ENCODE measurements around the gene KCNN3.

The KCNN3 gene

DNA sequence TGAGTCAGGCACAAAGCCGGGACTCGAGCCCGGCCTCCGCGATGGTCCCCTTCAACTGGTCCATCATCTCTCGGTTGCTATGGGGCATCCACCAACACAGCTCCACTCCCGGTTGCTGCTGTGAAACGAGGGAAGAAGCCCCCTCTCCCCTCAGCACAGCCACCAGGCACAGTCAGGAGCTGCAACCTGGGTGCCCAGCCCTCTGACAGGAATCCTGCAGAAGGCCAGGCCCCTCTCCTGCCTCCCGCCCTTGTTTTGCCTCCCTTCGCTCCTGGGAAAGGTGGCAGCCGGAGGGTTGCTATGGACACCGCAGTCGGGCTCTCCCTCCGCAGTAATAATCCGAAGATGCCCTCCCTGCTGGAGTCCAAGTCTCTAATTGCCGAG is 8.9 kb upstream of the KCNN3 start:
- DNase-seq, result no peak

GRCh38 chr1:154878371-154879037 is 8.4 kb upstream of the KCNN3 start:
- peak in 5 of 6 experiments; percentile 41 to 71 (median 63) for DNase-seq

GRCh38 chr1:154877370-154877974 is 7.4 kb upstream of the KCNN3 start:
- no peak for DNase-seq

DNA sequence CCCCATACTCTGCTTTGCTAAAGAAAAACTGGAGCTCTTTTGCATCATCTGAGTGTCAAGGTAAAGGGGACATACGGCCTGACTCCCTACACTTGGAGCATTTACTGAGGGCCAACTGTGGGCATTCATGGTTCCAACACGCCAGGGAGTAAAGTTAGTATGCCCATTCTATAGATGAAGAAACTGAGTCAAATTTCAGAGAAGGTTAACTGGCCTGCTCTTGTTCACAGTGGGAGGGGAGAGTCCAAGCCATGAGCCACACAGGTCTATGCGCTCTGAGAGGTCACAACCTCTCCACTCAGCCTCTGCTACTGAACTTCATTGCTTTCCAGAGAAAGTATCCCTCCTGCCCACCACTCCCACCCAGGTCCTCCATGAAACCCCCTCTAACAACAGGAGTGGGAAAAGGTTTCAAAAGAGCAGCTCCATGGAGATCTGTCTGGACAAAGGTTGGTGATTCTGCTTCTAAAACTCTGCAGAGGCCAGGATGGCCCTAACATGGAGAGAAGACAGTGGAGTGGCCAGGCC is 6.8 kb upstream of the KCNN3 start:
- DNase-seq, result no peak

DNA sequence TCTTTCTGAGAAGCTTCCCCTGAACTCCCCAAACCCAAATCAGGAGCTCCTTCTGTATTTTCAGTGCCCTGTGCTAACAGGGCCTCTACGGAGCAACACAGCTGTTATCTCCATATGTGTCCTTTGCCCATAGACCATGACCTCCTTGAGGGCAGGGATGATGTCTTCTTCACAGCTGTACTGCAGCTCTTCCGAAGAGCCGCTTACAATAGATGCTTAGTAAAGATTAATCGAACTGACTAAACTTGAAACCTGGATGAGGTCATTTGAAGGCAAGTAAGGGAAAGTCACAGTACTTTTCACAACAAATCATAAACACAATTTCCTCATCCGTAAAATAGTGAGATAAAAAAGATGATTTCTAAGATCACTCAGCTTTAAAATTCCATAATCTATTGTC is 4.4 kb upstream of the KCNN3 start:
- DNase-seq, result no peak

GRCh38 chr1:154873321-154873950 is 3.4 kb upstream of the KCNN3 start:
- no peak for DNase-seq

DNA sequence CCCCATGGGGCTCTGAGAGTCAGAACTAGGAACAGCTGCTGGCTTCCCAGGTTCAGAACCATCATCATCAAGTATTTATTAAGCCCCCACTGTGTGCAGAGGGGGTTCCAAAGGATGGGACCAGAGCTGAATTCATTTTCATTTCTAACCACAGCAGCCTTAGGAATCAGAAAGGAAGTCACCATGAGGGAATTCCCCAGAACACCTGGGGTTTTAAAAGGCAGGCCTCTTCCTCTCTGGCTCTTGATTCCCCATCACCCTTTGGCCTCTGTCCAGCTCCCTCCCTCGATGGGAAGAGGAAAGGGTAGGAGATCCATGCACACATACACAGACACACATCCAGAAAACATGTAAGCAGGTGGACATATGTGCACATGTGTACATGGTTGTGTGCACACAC is 1.3 kb upstream of the KCNN3 start:
- DNase-seq, result no peak

DNA sequence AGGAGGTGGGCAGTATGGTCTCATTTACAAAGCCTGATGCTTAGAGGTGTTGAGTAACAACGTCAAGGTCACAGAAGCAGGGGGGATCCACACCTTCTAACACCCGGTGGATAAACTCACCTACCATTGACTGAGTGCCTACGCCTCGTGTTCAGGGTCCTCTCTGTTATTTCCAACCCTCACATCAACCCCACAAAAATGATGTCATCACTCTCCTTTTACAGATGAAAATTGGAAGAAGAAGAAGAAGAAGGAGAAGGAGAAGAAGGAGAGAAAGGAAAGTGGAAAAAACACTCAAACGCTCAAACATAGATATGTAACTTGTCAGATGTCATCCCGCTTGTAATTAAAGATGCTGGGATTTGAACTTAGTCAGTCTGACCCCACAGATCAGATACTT is 653 bp upstream of the KCNN3 start:
- no peak for DNase-seq

DNA sequence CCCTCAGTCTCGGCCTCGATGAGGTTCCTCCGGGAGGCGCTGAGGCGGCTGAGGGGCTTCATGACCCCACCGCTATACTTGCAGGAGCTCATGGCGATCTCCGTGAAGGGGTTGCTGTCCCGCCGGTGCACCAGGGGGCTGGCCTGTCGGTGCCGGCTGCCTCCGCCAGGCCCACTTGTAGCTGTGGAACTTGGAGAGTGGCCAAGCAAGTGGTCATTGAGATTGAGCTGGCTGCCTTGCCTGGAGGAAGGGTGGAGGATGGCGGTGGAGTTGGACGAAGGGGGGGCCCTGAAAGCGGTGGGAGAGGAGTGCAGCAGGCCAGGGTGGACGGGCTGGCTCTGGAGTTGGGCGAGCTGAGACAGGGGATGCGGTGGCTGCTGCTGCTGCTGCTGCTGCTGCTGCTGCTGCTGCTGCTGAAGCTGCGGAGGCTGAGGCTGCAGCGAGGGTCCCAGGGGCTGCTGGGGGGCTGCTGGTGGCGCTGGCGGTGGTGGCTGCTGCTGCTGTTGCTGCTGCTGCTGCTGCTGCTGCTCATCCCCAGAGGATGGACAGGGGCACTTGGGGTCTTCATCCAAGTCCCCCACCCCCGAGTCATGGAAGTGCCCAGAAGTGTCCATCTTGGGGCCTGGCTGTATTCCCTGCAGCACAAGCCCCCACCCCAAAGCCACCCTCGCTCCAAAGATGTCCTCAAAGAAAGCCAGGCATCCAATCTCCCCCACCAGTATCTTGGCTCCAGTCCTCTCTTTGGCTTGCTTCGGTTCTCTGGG is 548 bp downstream of the KCNN3 start:
- DNase-seq, result no peak

GRCh38 chr1:154867841-154868605 is 2.1 kb downstream of the KCNN3 start:
- DNase-seq, result no peak

DNA sequence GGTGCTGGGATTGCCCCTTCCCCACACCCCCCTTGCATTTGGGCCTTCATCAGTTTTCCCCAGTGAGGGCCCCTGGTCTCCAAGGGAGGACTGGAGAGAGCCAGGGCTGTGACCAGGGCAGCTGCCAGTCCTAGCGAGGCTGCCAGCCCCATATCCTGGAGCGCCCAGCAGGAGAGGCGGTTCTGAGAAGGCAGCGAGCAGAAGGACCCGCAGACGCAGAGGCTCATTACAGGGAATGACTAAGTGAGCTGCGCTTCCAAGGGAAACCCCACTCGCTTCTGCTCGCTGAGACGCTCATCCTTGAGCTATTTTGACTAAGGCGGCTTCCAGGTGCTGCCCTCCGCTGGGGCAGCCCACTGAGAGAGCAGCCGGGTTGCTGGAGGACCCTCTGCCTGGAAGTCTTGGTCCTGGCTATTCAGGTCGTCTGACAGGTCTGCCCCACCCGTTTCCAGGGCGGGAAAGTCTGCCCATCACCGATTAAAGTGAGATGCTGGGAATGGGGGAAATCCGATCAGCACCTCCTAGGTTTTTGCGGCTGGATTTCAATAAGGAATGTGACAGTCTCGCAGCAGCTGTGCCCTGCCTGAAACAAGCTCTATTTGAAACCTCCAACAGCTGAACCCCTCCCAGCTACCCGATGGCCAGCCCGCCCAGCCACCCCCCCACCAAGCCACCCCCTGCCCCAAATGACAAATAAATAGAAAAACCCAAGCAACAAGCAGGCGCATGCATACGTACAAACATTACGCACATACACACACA is 2.8 kb downstream of the KCNN3 start:
- no peak for DNase-seq

DNA sequence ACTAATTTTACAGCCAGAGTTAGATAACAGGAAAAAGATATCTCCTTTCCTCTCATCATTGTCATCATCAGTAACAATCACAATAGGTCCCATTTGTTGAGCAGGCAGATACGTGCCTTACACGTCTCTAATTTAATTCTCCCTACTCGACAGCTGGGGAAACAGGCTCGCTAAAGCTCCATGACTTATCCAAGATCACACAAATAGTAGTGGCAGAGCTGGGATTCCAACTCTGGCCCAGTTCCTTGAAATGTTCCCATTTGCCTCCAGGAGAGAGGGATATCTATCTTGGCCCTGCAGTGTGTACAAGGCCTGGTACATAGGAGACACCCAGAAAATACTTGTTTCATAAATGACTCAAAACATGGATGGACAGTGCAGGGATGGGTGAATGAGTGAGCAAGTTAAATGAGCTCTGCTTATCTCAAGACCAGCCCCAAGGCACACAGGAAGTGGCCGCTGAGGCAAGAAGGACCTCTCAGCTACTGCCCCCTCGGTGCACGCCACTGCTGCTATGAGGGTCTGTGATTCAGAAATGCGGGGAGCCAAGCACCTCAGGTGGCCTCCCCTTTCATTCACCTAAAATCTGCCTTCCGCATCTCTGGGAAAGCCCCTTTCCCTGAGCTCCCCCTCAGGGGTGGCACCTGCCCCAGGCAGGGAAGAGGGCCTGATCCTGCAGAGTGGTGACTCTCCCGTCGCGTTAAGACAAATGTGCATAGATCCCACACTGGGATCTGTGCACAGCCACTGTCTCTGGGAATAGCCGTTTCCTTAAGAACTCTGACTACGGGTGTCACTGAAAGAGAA is 3.6 kb downstream of the KCNN3 start:
- no peak for DNase-seq

DNA sequence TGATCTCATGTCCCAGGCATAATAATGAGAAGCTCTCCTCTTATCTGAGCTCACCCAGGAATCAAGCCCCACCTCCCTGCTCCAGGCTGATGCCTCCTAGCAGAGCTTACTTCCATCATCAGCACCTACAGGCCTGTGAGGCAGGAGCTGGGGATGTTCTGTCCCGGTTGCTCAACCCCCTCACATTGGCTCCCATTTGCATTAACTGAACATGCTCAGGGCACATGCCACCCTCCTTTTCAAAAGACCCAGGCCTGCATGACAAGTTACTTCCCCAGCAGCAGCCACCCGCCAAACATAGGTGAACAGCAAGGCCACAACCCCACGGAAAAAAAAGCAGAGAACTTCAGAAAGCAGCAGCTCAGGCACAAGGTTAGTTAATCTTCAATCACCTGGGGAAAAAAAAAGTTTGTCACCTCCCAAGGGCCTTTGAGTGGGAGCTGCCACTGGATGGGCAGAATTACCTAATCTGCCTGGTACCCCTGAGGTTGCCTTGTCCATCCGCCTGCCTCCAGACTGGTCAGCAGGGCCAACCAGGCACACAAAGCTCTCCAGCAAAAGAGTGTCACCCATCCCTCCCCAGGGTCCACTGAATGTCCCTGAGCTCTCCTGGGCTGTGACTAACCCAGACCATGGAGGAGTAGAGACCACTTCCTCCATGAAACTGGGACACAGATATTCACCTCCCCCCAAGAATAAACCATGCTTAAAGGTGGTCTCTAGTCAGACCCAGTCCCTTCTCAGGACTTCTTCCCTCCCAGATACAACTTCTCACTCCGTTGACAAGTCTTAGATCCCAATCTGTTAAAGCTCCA is 4.4 kb downstream of the KCNN3 start:
- no peak for DNase-seq

DNA sequence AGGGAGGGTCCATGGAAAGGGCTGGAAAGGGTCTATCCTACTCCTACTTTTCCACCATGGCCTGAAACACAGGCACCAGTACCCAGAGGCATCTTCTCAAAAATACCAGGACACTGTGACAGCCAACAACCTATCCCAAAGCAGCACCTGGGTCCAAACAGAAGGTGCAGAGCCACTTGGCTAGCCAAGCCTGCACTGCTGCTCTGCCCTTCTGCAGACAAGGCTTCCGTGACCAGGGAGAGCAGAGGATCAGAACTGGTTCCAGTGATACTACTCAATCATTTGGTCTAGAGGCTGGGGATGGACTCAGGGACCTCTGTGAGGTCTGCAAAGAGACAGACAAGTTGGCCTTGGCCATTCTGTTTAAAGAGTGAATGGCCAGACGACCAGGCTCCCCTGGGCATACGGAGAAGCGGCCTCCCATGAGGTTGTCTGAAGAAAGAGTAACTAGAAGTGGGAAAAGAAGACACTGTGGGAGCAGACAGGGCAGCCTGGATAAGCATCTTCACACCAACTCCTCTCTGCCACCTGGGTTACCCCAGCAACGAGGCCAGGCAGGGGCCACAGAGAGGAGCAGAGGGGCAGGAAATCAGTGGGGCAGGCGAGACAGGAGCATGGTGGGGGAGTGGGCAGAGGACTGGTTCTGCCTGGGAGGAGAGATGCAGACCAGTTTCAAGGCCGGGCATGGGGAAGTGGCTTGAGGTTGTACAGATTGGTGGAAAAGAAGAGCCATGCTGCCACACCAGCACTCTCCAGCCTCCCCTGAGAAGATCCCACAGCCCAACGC is 5.7 kb downstream of the KCNN3 start:
- no peak for DNase-seq

DNA sequence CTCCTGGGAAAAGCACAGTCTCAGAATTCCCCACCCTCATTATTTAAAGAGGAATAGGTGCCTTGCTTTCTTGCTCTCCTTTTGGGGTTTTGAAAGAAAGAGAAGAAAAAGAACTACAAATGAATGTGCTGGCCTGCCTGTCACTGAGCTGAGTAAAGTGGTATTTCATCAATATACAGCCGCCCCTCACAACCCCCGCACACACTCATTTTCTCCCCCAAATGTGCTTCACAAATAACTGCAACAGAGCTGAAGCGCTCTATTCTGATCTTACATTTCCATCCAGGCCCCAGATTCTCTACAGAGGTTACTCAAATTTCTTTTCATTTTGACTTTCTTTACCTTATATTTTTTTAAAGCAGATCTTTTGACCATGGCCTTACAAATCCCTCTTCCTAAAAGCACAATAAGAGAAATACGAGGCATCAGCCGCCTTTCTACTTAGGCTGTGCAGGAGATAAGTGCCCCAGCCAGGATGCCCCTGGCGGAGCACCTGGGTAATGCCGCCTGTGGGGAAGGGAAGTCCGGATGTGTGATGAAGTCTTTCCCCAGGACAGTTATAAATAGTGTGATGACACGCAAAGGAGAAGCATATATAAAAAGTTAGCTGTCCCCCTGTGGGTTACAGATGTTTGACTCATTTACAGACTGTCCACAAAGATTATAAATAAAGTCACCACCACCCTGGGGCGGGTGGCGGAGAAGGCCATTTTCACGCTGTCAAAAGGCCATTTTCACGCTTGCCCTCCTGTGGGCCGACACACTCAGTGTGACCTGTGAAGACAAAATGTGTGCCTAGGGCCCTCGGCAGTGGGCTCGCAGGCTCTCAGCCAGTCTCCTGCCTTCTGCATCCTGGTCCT is 6.5 kb downstream of the KCNN3 start:
- no peak for DNase-seq

GRCh38 chr1:154862907-154863306 is 7.2 kb downstream of the KCNN3 start:
- DNase-seq, result no peak

GRCh38 chr1:154861607-154862094 is 8.4 kb downstream of the KCNN3 start:
- no peak for DNase-seq
